ENCODE data around the gene THEMIS. TPM values are rescaled to one million over a fixed set of nuclear protein-coding genes. Genes with fewer than 3 reads are reported as not detected.

The THEMIS gene
- total RNA-seq, 1 donor from 2014 or later: not detected

- Mint-ChIP-seq H3K4me3 (no peak overlapping the region), H3K27me3 (ENCODE audit: insufficient read depth, low read depth) (no peaks in the 10 kb centered on the region), H3K36me3 (no peaks in the 10 kb centered on the region), H3K27ac (no peak overlapping the region), H3K9me3 (no peaks in the 10 kb centered on the region), H3K4me1 (no peaks in the 10 kb centered on the region)
- Histone ChIP-seq H3K9me3 (ENCODE audit: low read depth) (no peaks in the 10 kb centered on the region), H3F3A (ENCODE audit: low read depth) (no peaks in the 10 kb centered on the region), H3K27me3 (no peaks in the 10 kb centered on the region), H4K20me1 (ENCODE audit: low read depth) (no peaks in the 10 kb centered on the region), H3K79me2 (ENCODE audit: low read depth) (no peaks in the 10 kb centered on the region), H3K4me2 (no peak overlapping the region), H3K9ac (no peak overlapping the region), H3K4me3 (no peak overlapping the region), H2AFZ (replicated peaks) (peak overlapping the region; percentile 71), H3K4me1 (peaks cover 8% of the 10 kb centered on the region), H3K36me3 (no peaks in the 10 kb centered on the region), H3K27ac (no peak overlapping the region)
- TF ChIP-seq CTCF (IDR thresholded peaks at IDR 0.05) (no peak), EZH2phosphoT487 (IDR thresholded peaks at IDR 0.05) (no peak), EZH2 (IDR thresholded peaks at IDR 0.05) (no peak)
- peak; percentile 19 for DNase-seq (ENCODE audit: low spot score)
Measured at GRCh38 chr6:127904160-127904559, 3.3 kb upstream of the THEMIS start.

- Histone ChIP-seq H2AFZ (replicated peaks) (no peak overlapping the region), H3K36me3 (no peaks in the 10 kb centered on the region), H3K4me1 (peaks cover 8% of the 10 kb centered on the region), H3F3A (ENCODE audit: low read depth) (no peaks in the 10 kb centered on the region), H3K9ac (no peak overlapping the region), H3K79me2 (ENCODE audit: low read depth) (no peaks in the 10 kb centered on the region), H3K27ac (no peak overlapping the region), H3K4me3 (no peak overlapping the region), H3K9me3 (ENCODE audit: low read depth) (no peaks in the 10 kb centered on the region), H3K4me2 (no peak overlapping the region), H3K27me3 (no peaks in the 10 kb centered on the region), H4K20me1 (ENCODE audit: low read depth) (no peaks in the 10 kb centered on the region)
- Mint-ChIP-seq H3K4me3 (no peak overlapping the region), H3K27me3 (ENCODE audit: insufficient read depth, low read depth) (no peaks in the 10 kb centered on the region), H3K27ac (no peak overlapping the region), H3K36me3 (no peaks in the 10 kb centered on the region), H3K9me3 (no peaks in the 10 kb centered on the region), H3K4me1 (no peaks in the 10 kb centered on the region)
- TF ChIP-seq CTCF (IDR thresholded peaks at IDR 0.05): no peak
- no peak for TF ChIP-seq EZH2phosphoT487 (IDR thresholded peaks at IDR 0.05)
- no peak for TF ChIP-seq EZH2 (IDR thresholded peaks at IDR 0.05)
- DNase-seq (ENCODE audit: low spot score): no peak
Measured at GRCh38 chr6:127902933-127903332, 2.1 kb upstream of the THEMIS start.

- no peak overlapping the region for H3K4me3 Mint-ChIP-seq
- no peak overlapping the region for H3K9ac ChIP-seq
Measured at GRCh38 chr6:127897484-127897883, 3.4 kb downstream of the THEMIS start.

More at GRCh38 chr6:127897484-127897883, 3.4 kb downstream of the THEMIS start:
- H3K79me2 ChIP-seq (ENCODE audit: low read depth): no peaks in the 10 kb centered on the region
- Mint-ChIP-seq H3K27ac (no peak overlapping the region), H3K36me3 (no peaks in the 10 kb centered on the region), H3K9me3 (no peaks in the 10 kb centered on the region), H3K4me1 (peaks cover 9% of the 10 kb centered on the region), H3K27me3 (ENCODE audit: insufficient read depth, low read depth) (no peaks in the 10 kb centered on the region)
- H3K4me2 ChIP-seq: no peak overlapping the region
- no peaks in the 10 kb centered on the region for H3K4me1 ChIP-seq
- H3K27ac ChIP-seq: no peak overlapping the region
- TF ChIP-seq CTCF (IDR thresholded peaks at IDR 0.05) (no peak), EZH2 (IDR thresholded peaks at IDR 0.05) (no peak)
- H3K4me3 ChIP-seq: no peak overlapping the region
- H4K20me1 ChIP-seq (ENCODE audit: low read depth): no peaks in the 10 kb centered on the region
- H2AFZ ChIP-seq (replicated peaks): no peak overlapping the region
- H3K9me3 ChIP-seq (ENCODE audit: low read depth): no peaks in the 10 kb centered on the region
- no peak for DNase-seq (ENCODE audit: low spot score)
- no peaks in the 10 kb centered on the region for H3K36me3 ChIP-seq
- H3F3A ChIP-seq (ENCODE audit: low read depth): no peaks in the 10 kb centered on the region
- H3K27me3 ChIP-seq: no peaks in the 10 kb centered on the region
